Transverse colon (tissue), 4 donors: ENCODE data around the gene ACSL1.

Experiments used
- CTCF ChIP-seq, 5 experiments: fragments of 200-600 bp in 3 of 5; fragments of 450-650 bp in 2 of 5; sonication (generic) in 3 of 5; IDR thresholded peaks; 1 replicate in 2 of 5; 2 replicates in 3 of 5; pipeline ENCODE4 v1.5.1; 2016 to 2017; ENCODE audit warnings: antibody characterized with exemption in 5 of 5, inconsistent platforms in 3 of 5, mild to moderate bottlenecking in 2 of 5, moderate library complexity in 1 of 5
- EP300 ChIP-seq: sonication (generic); formaldehyde crosslinking; IDR thresholded peaks from one replicate; pipeline ENCODE4 v1.6.1; 2017; ENCODE audit warnings: antibody characterized with exemption, low read depth
- POLR2A ChIP-seq: fragments of 450-650 bp; IDR thresholded peaks from one replicate; pipeline ENCODE4 v1.6.1; 2016; ENCODE audit warnings: antibody characterized with exemption, mild to moderate bottlenecking, moderate library complexity
- POLR2AphosphoS5 ChIP-seq, 3 donors: sonication (generic); formaldehyde crosslinking; IDR thresholded peaks; one replicate each; pipeline ENCODE4 v1.6.1; 2016; ENCODE audit warnings: antibody characterized with exemption in 3 of 3

DNA sequence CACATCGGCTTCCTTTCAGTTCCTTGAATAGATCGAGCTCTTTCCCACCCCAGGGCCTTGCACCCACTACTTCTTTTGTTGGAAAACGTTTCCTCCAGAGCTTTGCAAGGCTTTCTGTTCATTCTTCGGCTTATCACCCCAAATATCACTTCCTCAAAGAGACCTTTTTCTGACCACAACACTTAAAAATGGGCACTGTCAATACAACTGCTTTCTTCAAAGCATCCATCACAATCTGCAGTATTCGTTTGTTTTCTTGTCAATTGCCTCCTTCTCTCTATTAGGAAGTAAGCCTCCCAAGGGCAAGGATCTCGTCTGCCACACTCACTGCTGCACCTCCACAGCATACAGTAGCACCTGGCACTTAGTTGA, 74.2 kb downstream of the ACSL1 start:
- no peak for TF ChIP-seq CTCF (IDR thresholded peaks at IDR 0.05)
- no peak for TF ChIP-seq POLR2A
- TF ChIP-seq EP300: no peak
- no peak for TF ChIP-seq POLR2AphosphoS5 (IDR thresholded peaks at IDR 0.05)
